Activated gamma-delta T cell treated with anti-CD3 and anti-CD28 coated beads, Interleukin-2, amount 50 U/mL, for 16 hours (primary cell): Measurements from ENCODE around the gene BTN1A1.
"Not testable (repeated sequence)": the region's sequence is repeated elsewhere in the genome, so short reads cannot be mapped to it uniquely, and the experiment has no call there.

Experiments used
- DNase-seq: peaks from one replicate; pipeline ENCODE4 v3.0.0-alpha.2; 2020; ENCODE audit warnings: low read depth

BTN1A1 gene

DNA sequence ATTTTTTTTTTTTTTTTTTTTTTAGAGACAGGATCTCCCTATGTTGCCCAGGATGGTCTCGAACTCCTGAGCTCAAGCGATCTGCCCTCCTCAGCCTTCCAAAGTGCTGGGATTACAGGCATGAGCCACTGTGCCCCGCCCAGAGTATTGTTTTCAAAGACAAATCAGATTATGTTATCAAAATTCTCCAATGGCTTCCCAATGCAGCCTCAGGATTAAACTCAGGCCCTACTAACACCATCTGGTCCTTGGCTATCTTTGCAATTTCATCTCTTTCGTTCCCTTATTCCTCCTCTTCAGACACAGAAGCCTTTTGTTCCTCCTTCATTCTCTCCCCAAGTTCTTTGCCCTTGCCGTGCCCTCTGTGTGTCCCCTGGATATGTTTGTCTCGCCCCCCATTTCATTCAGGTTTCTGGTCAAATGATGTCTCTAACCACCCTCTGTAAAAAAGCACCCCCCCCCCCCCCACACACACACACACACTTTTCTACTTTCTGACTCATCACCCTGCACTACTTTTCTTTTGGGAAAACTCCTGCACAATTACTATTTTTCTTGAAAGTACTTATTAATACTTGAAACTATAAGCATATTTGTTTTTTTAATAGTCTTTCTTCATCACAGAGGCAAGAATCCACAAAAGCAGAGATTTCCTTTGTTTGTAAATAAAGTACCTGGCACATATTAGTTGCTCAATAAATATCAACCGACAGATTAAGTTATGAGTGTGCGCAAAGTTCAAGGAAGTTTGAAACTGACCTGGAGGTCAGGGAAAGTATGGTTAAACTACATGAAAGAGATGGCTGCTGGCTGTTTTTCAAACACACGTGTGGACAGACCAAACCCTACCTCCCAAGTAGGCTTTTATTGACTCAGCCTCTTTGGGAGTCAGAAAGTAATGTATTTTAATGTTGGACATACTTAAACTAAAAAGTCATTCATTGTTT, 16.7 kb downstream of the BTN1A1 start:
- no peak for DNase-seq

DNA sequence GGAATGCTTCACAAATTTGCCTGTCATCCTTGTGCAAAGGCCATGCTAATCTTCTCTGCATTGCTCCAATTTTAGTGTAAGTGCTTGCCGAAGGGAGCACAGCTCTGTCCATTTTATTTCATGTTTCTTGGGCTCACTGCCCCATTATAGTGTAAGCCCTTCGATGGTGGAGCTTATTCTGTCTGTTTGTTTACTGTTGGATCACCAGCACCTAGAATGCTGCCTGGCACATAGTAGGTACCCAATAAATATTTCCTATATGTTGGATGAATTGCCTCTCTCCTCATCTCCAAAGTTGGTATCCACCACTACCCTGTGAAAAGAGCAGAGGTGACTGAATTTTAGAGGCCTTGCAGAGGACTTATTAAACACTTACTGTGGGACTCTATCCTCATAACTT, 19.3 kb downstream of the BTN1A1 start:
- no peak for DNase-seq

DNA sequence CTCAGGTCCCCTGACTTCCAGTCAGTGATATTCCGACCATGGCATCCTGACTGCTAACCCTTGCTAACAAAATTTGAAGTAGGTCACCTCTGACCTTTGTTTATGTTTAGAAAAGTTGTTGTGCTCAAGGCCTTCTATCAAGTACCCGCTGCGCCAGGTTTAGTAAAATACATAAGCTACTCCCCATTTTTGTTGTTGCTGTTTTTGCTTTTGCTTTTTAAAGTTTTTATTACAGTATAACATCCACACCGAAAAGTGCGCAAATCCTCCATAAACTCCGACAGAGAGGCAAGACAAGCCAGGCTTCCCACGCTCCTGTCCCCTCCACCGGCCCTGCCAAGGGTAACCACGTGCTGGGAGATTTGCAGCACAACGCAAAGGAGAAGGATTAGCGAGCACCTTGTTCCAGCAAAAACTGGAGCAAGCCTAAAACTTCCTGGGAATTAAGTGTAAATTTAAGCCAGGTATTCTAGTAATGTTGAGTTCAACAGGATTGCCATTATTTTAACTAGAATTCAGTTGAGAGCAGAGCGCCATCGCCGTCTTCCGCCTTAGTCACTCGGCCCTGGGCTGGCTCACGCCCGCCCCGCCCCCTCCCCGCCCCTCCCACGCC, 20.2 kb downstream of the BTN1A1 start:
- DNase-seq: no peak

DNA sequence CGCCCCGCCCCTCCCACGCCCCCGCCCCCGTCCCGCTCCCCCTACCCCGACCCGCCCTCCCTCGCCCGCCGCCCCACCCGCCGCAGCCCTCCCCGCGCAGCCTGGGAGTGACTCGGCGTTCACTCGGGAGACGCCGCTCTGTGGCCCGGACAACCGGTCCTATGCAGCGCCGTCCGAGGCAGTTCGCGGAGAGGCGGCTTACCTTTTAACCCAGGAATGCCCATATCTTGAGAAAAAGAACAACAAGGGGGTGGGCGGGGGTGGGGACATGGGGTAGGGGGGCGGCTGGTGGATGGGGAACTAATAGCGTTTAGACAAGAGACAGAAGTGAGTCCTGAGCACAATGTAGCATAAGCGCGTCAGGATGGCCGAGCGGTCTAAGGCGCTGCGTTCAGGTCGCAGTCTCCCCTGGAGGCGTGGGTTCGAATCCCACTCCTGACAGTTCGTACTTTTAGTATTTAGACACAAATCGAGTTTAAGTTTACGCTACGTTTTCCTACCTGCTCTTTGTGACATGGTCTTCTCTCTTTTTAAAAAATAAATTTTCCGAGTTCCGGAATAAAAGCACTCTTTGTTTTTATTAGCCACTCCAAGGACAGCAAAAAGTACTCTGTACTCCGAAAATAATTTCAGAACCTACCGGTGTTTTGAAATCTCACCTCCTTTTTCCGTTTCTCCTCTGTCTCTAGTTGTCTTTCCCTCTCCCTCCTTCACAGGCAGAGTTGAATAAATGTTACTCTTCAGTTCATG, 20.9 kb downstream of the BTN1A1 start:
- DNase-seq: peak; percentile 81

DNA sequence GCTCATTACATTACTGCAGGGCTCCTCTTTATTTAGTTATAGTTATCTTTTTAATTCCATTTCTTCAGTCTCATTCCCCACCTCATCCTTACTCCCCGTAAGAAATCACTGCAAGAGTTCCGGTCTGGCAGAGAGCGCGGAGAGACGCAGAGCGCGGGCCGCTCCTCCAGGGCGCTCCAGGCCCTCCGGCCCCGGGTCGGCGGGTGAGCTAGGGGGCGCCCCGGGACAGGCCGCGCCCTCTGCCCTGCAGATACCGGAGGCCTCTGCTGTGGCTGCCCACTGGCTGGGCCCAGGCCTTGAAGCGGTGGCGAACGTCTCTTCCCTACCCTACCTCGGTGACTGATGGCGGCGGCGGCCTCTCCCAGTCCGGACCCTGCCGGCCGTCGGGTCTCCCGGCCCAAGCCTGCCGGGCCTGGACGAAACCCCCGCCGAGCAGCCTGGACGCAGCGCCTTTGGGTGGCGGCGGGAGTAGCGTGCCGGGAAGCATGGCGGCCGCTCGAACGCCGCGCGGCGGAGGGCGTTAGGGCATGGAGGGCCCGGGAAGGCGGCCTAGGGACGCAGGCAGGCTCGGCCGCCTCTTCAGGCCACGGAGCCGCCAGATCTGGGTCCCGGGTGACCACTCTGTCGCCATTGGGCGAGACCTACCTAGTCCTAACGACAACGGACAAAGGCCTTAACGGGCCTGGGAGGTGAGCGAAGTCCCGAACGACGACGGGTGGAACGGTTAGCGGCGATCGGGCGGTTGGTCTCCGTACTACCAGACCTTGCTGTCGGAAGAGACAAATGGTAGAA, 21.7 kb downstream of the BTN1A1 start:
- peak; percentile 60 for DNase-seq

DNA sequence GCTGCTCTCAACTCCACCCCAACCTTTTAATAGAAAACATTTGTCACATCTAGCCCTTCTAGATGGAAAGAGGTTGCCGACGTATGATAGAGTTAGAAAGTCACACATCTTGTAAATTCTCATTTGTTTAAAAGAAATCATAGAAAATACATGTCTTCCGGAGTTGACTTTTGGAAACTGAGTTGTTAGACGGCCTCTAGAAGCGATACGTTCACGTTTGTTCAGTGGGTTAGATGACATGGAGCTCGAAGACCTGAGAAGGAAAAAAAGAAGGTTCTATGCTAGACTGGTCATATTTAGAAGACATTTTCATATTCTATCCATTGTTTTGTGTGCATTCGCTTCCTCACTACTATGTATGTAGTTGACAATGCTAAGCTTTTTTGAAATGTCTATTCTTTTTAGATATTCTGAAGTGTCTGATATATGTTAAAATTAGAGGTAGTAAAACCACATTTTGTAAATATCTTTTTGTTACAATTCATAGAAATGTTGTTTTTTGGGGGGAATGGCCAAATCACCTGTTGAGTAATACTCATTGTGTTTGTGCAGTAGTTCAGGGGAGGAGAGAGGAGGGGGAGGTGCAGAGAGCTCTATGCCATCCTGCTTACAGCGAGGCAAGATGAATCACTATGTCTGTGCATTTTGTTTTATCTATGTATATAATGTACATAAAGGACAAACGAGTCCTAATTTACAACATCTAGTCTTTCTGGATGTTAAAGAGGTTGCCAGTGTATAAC, 22.6 kb downstream of the BTN1A1 start:
- DNase-seq: peak; percentile 11

DNA sequence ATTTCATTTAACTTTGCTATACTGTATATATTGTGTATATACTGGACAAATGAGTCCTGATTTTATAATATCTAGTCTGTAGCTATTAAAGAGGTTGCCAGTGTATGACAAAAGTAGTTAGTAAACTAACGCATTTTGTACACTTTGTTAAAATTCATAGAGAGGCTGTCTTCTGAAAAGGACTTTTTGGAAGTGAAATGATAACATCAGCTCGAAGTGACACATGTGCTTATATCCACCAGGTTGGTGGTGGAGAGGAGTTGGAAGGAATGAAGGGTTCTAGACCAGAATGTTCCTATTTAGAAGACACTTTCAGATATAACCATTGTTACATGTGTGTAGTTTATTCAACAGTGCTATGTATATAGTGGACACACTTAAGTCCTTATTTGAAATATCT, 24.2 kb downstream of the BTN1A1 start:
- not testable (repeated sequence) for DNase-seq

DNA sequence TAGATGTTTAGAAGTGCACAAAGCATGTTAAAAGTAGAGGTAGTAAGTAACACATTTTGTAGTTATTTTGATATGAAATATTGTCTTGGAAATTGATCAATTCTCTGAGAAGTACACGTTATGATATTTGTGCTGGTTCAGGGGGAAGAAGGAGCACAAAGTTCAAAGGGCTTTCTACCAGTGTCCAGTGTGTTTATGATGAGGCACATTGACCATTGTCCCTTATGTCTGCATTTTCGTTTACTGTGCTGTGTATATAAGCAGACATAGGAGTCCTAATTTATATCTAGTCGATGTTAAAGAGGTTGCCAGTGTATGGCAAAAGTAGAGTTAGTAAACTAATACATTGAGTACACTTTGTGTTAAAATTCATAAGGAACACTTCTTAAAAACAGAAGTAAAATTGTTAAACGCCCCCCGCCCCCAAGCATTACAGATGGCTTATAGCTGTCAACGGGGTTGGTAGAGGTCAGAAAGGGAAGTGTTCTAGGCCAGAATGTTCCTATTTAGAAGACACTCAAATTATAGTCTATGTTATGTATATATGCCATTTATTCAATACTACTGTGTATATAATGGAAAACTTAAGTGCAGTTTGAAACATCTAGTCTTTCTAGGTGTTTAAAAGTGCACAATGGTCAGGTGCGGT, 24.7 kb downstream of the BTN1A1 start:
- DNase-seq: no peak

DNA sequence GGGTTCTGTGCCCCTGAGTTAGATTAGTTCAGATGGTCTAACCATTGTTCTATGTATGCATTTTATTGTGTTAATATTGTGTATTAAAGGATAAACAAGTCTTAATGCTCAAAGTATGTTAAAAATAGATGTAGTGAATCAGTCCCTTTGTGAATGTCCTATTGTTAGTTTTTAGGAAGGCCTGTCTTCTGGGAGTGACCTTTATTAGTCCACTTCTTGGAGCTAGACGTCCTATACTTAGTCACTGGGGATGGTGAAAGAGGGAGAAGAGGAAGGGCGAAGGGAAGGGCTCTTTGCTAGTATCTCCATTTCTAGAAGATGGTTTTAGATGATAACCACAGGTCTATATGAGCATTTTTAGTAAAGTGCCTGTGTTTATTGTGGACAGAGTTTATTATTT, 25.7 kb downstream of the BTN1A1 start:
- no peak for DNase-seq

DNA sequence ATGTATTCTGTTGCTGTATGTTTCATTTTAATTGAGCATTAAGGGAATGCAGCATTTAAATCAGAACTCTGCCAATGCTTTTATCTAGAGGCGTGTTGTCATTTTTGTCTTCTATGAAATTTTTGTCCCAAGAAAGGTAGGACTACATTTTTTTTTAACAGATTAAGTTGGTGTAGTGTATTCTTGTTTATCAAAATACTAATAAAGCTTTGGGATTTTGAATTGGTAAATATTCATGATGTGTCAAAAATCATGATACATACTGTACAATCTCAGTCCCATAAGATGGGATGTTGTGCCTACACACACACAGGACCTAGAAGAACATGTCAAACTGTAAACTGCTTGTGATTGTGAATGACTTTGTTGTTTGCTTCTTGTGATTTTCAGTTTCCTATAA, 26.8 kb downstream of the BTN1A1 start:
- DNase-seq: no peak

DNA sequence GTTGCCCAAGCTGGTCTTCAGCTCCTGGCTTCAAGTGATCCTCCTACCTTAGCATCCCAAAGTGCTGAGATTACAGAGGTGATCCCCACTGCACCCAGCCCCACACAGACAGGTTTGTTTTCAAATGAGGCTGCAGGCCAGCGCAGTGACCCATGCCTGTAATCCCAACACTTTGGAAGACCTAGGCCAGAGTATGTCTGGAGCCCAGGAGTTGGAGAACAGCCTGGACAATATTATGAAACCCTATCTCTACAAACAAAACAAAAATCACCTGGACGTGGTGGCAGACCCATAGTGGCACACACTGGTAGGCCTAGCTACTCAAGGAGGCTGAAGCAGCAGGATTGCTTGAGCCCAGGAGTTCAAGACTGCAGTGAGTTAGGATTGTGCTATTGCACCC, 30.1 kb downstream of the BTN1A1 start:
- no peak for DNase-seq

DNA sequence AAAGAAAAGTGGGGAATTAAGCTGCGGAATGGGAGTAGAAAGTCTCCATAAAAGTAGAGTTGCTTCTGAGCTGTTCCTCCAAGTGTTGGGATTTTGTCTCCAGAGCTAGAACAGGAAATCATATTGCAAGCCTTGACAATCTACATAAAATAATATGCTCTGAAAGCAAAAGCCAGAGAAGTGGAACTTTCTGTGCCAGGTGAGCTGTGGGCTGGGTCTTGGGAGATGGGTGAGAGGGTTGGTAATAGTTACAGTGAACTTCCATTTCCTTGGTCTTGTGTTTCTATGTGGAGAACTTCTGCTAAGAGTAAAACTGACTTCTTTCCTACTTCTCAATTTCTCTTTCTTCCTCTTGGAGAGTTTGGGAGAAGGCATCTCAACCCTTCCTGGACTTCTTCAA, 31.8 kb downstream of the BTN1A1 start:
- DNase-seq: no peak

DNA sequence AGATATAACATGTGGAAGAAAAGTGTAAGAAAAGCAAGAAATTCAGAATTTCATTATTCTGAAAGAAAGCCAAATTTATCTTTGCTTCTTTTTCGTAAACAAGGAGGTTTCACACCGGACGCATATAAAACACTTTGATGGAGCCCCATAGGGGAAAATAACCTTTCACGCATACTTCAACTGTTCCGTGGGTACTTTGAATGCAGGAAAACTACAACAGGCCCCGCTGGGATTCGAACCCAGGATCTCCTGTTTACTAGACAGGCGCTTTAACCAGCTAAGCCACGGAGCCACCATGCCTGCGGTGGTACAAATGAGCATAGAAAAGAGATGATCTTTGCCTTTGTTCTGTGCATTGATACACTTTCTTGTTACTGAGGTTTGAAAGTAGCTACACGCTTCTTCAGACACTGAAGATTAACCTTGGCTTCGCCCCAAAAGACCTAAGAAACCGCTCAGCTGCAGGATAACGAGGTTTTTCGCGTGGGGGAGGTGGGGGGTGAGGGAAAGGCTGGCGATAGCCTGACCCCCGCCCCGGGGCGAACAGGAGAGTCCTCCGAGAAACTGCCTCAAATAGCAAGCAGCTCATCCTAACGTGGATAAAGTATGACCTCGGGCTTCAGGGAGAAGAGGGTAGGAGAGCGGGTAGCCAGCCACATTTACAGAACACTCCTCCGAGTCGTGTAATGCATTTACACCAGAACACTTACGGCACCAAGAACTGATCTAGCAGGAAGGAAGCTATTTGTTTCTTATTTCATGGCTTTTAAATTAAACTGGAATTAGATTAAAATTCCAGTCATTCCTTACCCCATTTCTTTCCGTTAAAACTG, 32.8 kb downstream of the BTN1A1 start:
- peak; percentile 89 for DNase-seq

DNA sequence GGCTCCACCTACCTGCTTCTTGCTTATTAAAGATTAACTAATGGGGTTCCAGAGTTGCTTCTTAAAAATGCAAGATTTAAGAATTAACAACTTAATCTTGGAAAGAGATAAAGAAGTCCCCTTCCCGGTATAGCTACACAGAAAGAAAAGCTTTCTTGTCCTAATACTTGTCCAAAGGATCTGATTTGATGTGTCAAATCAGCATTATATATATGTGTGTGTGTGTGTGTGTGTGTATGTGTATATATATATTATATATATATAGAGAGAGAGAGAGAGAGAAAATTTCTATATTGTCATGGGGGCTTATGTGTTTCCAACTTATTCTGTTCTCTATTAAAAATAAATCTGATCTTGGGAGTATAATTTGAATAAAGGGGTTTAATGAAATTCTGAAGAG, 33.4 kb downstream of the BTN1A1 start:
- DNase-seq: no peak

DNA sequence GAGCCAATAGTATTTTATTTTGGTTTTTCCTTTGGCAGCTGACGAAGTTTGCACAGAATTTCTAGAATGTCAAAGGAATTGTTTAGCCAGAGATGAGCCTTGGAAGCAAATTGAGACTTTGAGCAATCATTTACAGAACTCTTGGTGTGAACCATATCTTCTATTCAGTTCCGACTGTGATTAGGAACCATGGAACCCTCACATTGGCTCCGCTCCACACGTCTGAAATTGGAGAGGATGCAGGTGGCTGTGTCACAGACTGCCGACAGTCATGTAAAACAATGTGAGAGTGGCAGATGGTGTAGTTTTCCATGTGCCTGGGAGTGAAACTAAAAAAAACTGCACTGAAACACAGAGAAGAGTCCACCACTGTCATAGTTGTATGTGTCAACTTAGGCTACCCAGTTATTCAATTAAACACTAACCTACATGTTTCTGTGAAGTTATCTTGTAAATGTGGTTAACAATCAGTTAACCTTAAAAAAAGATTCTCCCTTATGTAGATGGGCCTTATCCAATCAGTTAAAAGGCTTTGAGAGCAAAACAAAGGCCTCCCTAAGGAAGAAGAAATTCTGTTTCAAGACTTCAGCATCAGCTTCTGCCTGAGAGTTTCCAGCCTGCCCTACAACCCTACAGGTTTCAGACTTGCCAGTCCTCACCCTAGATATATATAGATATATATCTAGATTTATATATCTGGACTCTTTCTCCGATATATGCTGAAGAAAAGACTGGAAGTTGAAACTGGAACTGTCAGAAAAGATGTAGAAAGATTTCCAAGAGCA, 34.8 kb downstream of the BTN1A1 start:
- DNase-seq: no peak

DNA sequence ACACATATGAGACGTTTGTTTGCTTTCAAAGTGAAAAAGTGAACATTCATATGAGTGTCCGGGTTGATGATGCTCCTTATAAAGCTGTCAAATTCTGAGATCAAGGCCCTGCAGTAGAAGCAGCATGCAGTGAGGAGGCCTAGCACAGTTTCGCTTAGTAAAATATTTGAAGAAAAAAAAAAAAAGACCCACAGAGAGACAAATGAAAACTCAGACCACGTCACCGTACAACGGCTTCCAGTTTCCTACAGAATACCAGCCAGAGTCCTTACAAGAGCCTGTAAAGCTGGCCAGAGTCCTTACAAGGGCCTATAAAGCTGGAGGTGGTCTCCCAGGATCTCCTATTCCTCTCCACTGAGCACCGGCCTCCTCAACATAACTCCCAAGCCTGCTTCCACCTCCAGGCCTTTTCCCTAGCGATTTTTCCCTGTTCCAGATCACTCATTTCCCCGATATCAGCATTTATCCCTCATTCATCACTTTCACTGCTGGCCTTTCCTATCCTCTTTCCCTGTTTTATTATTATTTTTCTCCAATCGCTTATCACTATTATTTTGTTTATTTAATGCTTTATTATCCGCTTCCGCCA, 36.6 kb downstream of the BTN1A1 start:
- DNase-seq: no peak

DNA sequence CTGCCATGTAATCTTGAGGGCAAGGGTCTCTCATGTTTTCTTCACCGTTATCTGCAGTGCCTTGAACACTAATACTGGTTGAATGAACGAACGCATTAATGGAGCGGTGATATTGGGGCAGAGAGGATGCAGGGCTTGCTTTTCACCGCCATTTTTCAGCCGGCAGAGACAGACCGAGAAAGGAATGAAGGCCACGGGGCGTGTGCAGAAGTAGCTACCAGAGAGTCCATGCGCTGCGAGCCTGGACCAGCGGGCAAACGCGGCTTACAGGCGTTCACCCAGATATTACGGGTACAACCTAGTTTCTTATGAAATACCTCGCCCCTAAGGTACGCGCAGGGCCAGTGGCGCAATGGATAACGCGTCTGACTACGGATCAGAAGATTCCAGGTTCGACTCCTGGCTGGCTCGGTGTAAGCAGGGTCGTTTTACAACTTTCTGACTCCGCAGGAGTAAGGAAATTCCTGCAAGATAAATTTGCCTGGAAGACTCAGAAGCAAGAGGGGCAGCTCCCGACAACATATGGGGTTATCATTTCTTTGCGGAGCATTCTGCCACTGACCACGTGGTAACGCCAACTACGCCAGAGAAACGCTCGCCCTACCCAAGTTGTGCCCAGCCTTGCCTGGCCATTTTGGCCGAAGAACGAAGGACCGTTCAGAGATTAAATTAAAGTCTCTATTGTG, 37.2 kb downstream of the BTN1A1 start:
- peak; percentile 82 for DNase-seq
